HG03558 (cell line): ENCODE results near the gene CLMN.
A peak's percentile ranks its signal among the peaks of the same experiment; 100 is the strongest.
"Not testable (repeated sequence)": the region's sequence is repeated elsewhere in the genome, so short reads cannot be mapped to it uniquely, and the experiment has no call there.

Experiments used
- ATAC-seq: cut with Tn5 transposase; IDR thresholded peaks from one replicate; pipeline ENCODE4 v1.9.1; 2021; ENCODE audit warnings: moderate number of reproducible peaks; ENCODE audit not compliant: unreplicated experiment; ENCODE audit errors: extremely low read depth

CLMN gene

GRCh38 chr14:95183532-95184412 lies 135.9 kb downstream of the CLMN start:
- ATAC-seq: no peak

GRCh38 chr14:95183082-95183481 lies 136.6 kb downstream of the CLMN start:
- ATAC-seq: no peak

DNA sequence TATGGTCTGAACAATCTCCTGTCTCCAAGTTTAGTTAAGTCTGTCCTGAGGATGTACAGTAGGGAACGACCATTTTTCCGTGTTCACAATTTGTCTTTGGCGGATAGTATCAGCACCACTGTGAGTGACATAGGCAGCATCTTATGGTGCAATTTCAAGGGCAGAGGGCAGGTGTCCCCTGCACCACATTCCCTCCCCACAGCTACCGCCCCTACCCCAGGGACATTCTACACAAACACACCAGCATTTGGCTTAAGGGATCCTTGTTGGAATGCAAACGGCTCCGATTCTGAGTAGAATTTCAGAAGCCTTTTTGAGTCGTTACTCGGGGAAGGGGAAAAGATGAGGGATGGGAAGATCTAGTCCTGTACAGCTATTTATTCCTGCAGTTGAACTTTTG lies 137.3 kb downstream of the CLMN start:
- no peak for ATAC-seq

DNA sequence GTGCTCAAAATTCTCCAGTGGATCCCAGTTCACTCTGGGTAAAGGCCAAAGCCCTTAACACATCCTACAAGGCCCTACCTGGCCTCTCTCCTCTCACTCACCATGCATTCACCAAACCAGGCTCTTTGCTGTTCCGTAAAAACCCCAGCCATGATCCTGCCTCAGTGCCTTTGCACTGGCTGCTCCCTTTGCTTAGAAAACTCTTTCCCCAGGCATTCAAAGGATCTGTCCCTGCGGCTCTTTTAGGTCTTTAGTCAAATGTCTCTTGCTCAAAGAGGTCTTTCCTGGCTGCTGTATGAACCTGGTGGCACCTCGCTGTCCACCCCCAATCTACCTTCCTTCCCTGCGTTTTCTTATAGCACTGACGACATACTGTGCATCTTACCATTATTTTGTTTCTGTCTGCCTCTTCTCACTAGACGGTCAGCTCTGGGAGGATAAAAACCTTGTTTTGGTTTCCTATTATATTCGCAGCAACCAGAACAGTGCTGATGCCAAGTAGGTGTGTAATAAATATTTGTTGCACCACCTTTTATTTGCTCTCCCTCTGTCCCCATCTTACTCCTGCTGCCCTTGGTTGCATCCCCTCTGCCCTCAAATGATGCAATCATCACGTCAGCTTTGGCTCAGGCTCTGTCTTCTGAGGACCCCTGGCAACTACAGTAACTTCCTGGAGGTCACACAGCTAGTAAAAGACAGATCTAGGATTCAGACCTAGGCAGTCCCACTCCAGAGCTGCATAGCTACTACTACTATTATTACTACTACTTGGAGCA lies 138.6 kb downstream of the CLMN start:
- ATAC-seq: no peak

DNA sequence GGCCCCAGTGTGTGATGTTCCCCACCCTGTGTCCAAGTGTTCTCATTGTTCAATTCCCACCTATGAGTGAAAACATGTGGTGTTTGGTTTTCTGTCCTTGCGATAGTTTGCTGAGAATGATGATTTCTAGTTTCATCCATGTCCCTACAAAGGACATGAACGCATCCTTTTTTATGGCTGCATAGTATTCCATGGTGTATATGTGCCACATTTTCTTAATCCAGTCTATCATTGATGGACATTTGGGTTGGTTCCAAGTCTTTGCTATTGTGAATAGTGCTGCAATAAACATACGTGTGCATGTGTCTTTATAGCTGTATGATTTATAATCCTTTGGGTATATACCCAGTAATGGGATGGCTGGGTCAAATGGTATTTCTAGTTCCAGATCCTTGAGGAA lies 144.0 kb downstream of the CLMN start:
- not testable (repeated sequence) for ATAC-seq

DNA sequence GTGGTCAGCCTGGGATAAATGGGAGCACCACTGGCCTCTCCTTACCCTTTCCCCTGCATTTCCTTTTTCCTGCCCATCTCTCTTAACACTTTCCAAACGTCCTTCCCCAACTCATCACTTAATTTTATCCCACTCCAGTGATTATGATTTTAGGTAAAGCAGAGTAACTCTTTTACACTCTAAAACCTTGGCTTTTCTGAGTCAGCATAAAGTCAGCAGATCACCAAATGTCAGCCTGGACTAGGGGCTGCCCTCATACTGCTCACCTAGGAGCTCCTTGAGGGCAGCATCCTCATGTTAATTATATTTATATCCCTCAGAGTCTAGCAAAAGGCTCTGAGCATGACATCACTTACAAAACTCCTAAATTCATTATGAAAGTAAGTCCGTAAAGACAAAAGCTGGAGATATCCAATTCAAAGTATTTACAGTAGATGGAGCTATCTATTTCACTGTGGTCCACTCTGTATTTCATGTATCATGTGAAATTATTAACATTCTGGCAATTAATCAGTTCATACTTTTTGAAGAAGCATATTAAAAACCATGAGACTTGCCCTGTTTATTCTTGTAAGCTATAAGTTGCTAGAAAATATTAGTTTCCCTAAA lies 145.4 kb downstream of the CLMN start:
- no peak for ATAC-seq

DNA sequence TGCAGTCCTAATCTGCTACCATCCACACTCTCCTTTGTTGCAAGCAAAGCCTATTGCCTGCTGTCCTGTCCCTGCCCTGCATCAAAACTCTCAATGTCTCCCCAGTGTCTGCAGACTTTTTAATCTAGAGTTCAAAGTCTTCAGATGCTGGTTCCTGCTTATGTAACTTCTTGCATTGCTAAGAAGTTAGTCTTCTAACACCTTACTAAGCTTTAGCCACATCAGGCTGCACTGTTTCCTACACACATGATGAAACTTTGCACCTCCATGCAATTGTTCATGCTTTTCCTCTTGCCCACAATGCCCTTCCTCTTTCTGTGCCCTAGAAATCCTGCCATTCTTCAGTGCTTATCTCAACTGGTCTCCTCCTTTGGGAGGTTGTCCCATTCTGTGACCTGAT lies 146.2 kb downstream of the CLMN start:
- ATAC-seq: no peak

DNA sequence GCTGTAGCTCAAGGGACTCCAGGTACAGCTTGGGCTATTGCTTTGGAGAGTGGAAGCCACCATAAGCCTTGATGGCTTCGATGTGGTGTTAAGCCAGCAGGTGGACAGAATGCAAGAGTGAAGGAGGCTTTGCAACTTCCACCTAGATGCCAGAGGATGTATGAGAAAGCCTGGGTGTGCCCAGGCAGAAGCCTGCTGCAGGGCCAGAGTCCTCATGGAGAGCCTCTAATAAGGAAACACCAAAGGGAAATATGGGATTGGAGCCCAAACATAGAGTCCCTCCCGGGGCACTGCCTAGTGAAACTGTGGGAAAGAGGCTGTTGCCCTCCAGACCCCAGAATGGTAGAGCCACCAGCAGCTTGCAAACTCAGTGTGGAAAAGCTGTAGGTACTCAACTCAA lies 152.5 kb downstream of the CLMN start:
- ATAC-seq: no peak

GRCh38 chr14:95165517-95165916 lies 154.2 kb downstream of the CLMN start:
- ATAC-seq: no peak

DNA sequence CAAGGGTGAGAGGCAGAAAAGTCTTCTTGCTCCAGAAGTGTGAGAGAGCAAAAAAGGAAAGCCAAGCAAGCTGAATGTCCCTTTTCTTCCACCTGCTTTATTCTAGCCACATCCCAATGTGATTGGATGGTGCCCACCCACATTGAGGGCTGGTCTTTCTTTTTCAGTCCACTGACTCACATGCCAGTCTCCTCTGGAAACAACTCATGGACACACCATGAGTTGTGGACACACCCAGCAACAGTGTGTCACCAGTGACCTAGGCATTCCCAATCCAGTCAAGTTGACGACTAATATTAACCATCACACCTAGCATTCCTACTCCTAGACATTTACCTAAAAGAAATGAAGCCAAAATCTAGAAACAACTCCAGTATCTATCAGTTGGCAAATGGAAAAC lies 155.2 kb downstream of the CLMN start:
- no peak for ATAC-seq

- no peak for ATAC-seq
Measured at GRCh38 chr14:95163666-95164065, 156.0 kb downstream of the CLMN start.

DNA sequence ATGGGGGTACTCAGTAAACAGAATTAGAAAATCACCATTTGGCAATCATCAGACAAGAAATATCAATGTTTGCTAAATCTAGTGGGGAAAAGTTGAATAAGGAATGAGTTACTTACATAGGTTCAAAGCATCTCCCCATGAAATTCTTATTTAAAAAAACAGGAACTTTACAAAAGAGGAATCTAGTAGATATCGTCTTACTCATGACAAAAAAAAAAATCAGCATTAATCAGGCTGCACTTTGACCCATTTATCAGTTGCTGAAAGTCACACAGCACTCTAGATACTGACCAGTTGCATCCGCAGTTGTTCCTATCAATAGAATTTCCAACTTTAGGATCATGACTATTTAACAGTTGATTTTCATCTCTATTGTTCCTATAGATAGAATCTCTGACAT lies 156.6 kb downstream of the CLMN start:
- no peak for ATAC-seq

DNA sequence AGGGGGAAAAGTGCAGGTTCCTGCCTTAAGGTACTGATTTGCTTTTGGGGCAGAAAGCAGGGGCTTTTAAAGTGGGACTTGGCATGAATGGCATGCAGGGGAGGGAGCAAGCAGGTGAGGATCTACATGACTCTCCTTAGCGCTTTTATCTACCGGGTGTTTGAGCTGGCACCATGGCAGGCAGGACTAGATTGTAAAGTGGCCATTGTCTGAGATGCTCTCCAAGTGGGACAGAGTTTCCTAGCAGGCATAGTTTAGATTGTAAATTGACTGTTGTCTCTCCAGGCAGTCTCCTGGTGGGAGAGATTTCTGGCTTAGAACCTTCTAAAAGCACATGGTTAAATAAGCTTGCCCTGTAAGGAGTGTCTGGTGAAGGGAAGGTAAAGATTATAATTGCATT lies 157.1 kb downstream of the CLMN start:
- ATAC-seq: no peak

GRCh38 chr14:95157327-95158189 lies 162.2 kb downstream of the CLMN start, which contains the start of gene DICER1:
TSS of gene DICER1 (minus strand) at chr14:95157529. CDS start at chr14:95133458, 24,071 bp downstream.
- peak; percentile 58 for ATAC-seq

GRCh38 chr14:95157048-95157326 lies 162.7 kb downstream of the CLMN start:
- peak; percentile 19 for ATAC-seq

GRCh38 chr14:95156161-95157047 lies 163.3 kb downstream of the CLMN start:
- peak; percentile 8 for ATAC-seq

GRCh38 chr14:95155045-95155444 lies 164.7 kb downstream of the CLMN start:
- ATAC-seq: no peak

GRCh38 chr14:95153866-95154265 lies 165.8 kb downstream of the CLMN start:
- ATAC-seq: no peak

DNA sequence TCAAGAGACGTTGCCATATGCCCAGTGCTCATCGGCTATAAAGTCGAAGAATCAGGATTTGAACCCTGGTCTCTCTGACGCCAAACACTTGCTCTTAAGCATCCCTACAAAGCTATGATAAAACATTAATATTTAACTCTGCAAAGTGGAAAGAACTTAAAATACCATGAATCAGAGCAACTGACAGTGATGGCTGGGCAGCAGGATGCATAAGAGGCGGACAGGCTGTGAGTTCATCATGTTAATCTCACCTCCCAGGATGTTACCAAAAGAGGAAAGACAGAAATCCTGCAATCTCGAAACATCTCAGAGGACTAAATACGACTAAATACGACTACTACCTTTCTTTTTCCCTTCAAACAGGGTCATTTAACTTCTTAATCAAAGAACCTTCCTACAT lies 168.1 kb downstream of the CLMN start:
- ATAC-seq: no peak
